Testis (tissue), 2 donors: ENCODE data around the gene OTX2.

Source experiments
- POLR2A ChIP-seq: fragments of 450-650 bp; IDR thresholded peaks from one replicate; pipeline ENCODE4 v1.6.1; 2017; ENCODE audit warnings: antibody characterized with exemption, mild to moderate bottlenecking, moderate library complexity
- TF ChIP-seq, protein P1 (sequence below), 3 experiments: fragments of 450-650 bp in 2 of 3; fragments of 200-600 bp in 1 of 3; sonication (generic) in 1 of 3; IDR thresholded peaks; one replicate each; pipeline ENCODE4 v1.5.1; 2016 to 2019; ENCODE audit warnings: antibody characterized with exemption in 3 of 3, mild to moderate bottlenecking in 2 of 3, moderate library complexity in 1 of 3

- TF ChIP-seq, protein P1, sequence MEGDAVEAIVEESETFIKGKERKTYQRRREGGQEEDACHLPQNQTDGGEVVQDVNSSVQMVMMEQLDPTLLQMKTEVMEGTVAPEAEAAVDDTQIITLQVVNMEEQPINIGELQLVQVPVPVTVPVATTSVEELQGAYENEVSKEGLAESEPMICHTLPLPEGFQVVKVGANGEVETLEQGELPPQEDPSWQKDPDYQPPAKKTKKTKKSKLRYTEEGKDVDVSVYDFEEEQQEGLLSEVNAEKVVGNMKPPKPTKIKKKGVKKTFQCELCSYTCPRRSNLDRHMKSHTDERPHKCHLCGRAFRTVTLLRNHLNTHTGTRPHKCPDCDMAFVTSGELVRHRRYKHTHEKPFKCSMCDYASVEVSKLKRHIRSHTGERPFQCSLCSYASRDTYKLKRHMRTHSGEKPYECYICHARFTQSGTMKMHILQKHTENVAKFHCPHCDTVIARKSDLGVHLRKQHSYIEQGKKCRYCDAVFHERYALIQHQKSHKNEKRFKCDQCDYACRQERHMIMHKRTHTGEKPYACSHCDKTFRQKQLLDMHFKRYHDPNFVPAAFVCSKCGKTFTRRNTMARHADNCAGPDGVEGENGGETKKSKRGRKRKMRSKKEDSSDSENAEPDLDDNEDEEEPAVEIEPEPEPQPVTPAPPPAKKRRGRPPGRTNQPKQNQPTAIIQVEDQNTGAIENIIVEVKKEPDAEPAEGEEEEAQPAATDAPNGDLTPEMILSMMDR (IDR thresholded peaks at IDR 0.05), result no peak
- TF ChIP-seq POLR2A, result no peak
Measured at GRCh38 chr14:56754921-56755320, 55.4 kb downstream of the OTX2 start.
